ENCODE measurements around the gene MMADHC.

Gene MMADHC

DNA sequence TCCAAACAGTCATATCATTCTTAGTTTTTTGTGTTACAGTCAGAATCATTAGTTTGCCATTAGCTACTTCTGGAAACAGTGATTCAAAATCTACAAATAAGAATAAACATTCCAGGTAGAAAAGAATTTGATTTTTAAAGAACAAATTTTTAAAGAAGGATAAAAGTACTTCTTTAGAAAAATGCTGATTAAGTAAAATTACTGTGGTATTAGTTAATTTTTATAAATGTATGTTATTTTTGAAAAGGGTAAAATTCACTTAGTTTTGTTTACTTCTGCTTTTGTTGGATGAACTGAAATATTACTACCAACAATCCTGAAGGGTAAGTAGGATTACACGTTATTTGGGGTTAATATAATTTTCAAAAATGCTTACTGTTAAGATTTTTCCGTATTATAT, 11.8 kb downstream of the MMADHC start:
- Histone ChIP-seq H3K4me3 (ENCODE audit: insufficient read depth, low read length, poor library complexity, severe bottlenecking) (no peak overlapping the region), H3K27ac (ENCODE audit: low read depth, low read length) (no peak overlapping the region), H3K27me3 (ENCODE audit: low read length) (no peaks in the 10 kb centered on the region), H3K9me3 (ENCODE audit: insufficient read depth, low read length) (no peaks in the 10 kb centered on the region), H3K9me2 (replicated peaks; ENCODE audit: insufficient read depth, low read length) (no peaks in the 10 kb centered on the region), H3K79me2 (ENCODE audit: insufficient read depth, low read length) (peaks cover 21% of the 10 kb centered on the region), H3K4me2 (ENCODE audit: low read depth, low read length, poor library complexity, severe bottlenecking) (no peak overlapping the region), H3K9ac (ENCODE audit: low read length) (no peak overlapping the region), H3F3A (ENCODE audit: insufficient read depth) (peaks cover 23% of the 10 kb centered on the region; the same call in 1 of the 2 replicates), H4K20me1 (ENCODE audit: low read depth, low read length) (peaks cover 12% of the 10 kb centered on the region; the same call in 1 of the 2 replicates), H3K36me3 (ENCODE audit: low read length) (peaks cover 81% of the 10 kb centered on the region), H2AFZ (ENCODE audit: low read depth, low read length, severe bottlenecking) (no peak overlapping the region)
- TF ChIP-seq EZH2phosphoT487 (conservative IDR thresholded peaks at IDR 0.05; ENCODE audit: low read length), result no peak
- TF ChIP-seq, protein P1, sequence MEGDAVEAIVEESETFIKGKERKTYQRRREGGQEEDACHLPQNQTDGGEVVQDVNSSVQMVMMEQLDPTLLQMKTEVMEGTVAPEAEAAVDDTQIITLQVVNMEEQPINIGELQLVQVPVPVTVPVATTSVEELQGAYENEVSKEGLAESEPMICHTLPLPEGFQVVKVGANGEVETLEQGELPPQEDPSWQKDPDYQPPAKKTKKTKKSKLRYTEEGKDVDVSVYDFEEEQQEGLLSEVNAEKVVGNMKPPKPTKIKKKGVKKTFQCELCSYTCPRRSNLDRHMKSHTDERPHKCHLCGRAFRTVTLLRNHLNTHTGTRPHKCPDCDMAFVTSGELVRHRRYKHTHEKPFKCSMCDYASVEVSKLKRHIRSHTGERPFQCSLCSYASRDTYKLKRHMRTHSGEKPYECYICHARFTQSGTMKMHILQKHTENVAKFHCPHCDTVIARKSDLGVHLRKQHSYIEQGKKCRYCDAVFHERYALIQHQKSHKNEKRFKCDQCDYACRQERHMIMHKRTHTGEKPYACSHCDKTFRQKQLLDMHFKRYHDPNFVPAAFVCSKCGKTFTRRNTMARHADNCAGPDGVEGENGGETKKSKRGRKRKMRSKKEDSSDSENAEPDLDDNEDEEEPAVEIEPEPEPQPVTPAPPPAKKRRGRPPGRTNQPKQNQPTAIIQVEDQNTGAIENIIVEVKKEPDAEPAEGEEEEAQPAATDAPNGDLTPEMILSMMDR (IDR thresholded peaks at IDR 0.05; ENCODE audit: insufficient read depth, low read length, poor library complexity, severe bottlenecking), result no peak

DNA sequence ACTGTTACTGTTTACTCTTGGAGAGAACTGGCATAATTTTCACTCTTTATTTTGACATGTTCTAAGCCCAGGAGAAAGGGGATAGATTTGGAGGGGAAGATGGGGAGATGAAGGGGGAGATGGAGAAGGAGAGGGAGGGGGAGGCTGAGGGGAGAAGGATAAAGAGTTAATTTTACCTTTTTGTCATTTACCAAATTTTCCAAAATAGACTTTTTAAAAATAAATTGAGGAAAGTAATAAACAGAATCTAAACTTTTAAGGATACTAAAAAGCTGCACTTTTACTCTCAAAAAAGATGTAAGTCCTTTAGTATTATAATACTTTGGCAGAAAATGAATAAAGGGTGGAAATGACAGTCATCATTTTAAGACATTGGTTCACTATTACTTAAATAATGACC, 12.3 kb downstream of the MMADHC start:
- H3F3A ChIP-seq (ENCODE audit: insufficient read depth), result peaks cover 25% of the 10 kb centered on the region; the same call in 1 of the 2 replicates
- H3K79me2 ChIP-seq (ENCODE audit: insufficient read depth, low read length), result peaks cover 17% of the 10 kb centered on the region
- peaks cover 81% of the 10 kb centered on the region for H3K36me3 ChIP-seq (ENCODE audit: low read length)
- H3K27ac ChIP-seq (ENCODE audit: low read depth, low read length), result no peak overlapping the region
- H4K20me1 ChIP-seq (ENCODE audit: low read depth, low read length), result peaks cover 16% of the 10 kb centered on the region; the same call in 1 of the 2 replicates
- no peaks in the 10 kb centered on the region for H3K27me3 ChIP-seq (ENCODE audit: low read length)
- H3K9me3 ChIP-seq (ENCODE audit: insufficient read depth, low read length), result no peaks in the 10 kb centered on the region
- H3K4me2 ChIP-seq (ENCODE audit: low read depth, low read length, poor library complexity, severe bottlenecking), result no peak overlapping the region
- no peak overlapping the region for H2AFZ ChIP-seq (ENCODE audit: low read depth, low read length, severe bottlenecking)
- H3K4me3 ChIP-seq (ENCODE audit: insufficient read depth, low read length, poor library complexity, severe bottlenecking), result no peak overlapping the region
- no peak overlapping the region for H3K9ac ChIP-seq (ENCODE audit: low read length)
- TF ChIP-seq, protein P1 (IDR thresholded peaks at IDR 0.05; ENCODE audit: insufficient read depth, low read length, poor library complexity, severe bottlenecking), result no peak
- TF ChIP-seq EZH2phosphoT487 (conservative IDR thresholded peaks at IDR 0.05; ENCODE audit: low read length), result no peak
- H3K9me2 ChIP-seq (replicated peaks; ENCODE audit: insufficient read depth, low read length), result no peaks in the 10 kb centered on the region

DNA sequence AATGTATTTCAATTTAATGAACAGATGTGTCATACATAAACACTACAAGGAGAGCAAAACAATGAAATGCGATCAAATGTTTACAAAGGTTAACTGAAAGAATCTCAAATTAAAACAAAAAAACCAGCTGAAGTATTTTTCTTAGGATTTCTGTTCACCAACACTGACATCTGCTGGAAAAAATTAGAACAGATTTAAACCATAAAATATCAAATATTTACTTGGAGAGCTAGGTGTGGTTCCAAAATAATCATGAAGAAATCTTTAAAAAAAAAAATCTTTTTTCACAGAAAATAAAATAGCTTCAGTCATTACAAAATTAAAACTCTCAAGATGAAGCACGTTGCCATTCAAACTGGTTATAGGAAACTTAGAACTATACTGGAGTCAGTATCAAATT, 13.8 kb downstream of the MMADHC start:
- Histone ChIP-seq H3K4me3 (ENCODE audit: insufficient read depth, low read length, poor library complexity, severe bottlenecking) (no peak overlapping the region), H3K9me3 (ENCODE audit: insufficient read depth, low read length) (no peaks in the 10 kb centered on the region), H3K79me2 (ENCODE audit: insufficient read depth, low read length) (peaks cover 7% of the 10 kb centered on the region; the same call in 1 of the 2 replicates), H2AFZ (ENCODE audit: low read depth, low read length, severe bottlenecking) (no peak overlapping the region), H3K9ac (ENCODE audit: low read length) (no peak overlapping the region), H3K9me2 (replicated peaks; ENCODE audit: insufficient read depth, low read length) (no peaks in the 10 kb centered on the region), H3K4me2 (ENCODE audit: low read depth, low read length, poor library complexity, severe bottlenecking) (no peak overlapping the region), H3K36me3 (ENCODE audit: low read length) (peaks cover 82% of the 10 kb centered on the region), H3F3A (ENCODE audit: insufficient read depth) (peaks cover 28% of the 10 kb centered on the region; the same call in 1 of the 2 replicates), H4K20me1 (ENCODE audit: low read depth, low read length) (peaks cover 16% of the 10 kb centered on the region; the same call in 1 of the 2 replicates), H3K27me3 (ENCODE audit: low read length) (no peaks in the 10 kb centered on the region), H3K27ac (ENCODE audit: low read depth, low read length) (no peak overlapping the region)
- TF ChIP-seq, protein P1 (IDR thresholded peaks at IDR 0.05; ENCODE audit: insufficient read depth, low read length, poor library complexity, severe bottlenecking), result no peak
- TF ChIP-seq EZH2phosphoT487 (conservative IDR thresholded peaks at IDR 0.05; ENCODE audit: low read length), result no peak
